Breast epithelium (tissue), 3 donors: ENCODE data around the gene ANKMY1.

Experiments
- CTCF ChIP-seq, 3 donors: fragments of 450-650 bp; IDR thresholded peaks; one replicate each; pipeline ENCODE4 v1.5.1; 2016 to 2017; ENCODE audit warnings: antibody characterized with exemption in 3 of 3, mild to moderate bottlenecking in 3 of 3, moderate library complexity in 3 of 3
- POLR2A ChIP-seq: fragments of 450-650 bp; IDR thresholded peaks from one replicate; pipeline ENCODE4 v1.6.1; 2016; ENCODE audit warnings: antibody characterized with exemption, mild to moderate bottlenecking, moderate library complexity
- POLR2AphosphoS5 ChIP-seq, 3 donors: sonication (generic); formaldehyde crosslinking; IDR thresholded peaks; one replicate each; pipeline ENCODE4 v1.6.1; 2017; ENCODE audit warnings: antibody characterized with exemption in 3 of 3

DNA sequence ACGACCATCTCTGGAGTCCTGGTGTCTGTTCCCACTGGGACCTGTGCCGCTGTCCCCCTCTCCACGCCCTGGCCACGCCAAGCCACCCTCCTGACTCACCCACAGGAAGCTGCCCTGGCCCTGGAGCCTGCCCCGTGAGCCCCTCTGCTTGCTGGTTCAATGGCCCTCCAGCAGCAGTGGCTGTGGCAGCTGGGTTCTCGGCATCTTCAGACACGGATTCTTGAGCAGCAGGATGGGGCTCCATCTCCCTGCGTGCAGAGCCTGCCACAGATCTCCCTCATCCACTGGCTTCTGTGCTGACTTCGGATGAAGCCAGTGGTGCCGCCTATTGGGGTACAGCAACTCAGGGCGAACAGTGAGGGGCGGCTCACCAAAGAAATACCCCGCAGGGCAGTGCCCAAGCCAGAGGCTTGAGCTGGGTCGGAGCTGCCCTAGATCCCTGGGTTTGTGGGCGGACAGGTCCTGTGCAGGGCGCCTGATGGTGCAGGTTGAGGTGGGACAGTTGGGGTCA is 42.7 kb upstream of the ANKMY1 start:
- TF ChIP-seq CTCF (IDR thresholded peaks at IDR 0.05) (no peak), POLR2AphosphoS5 (IDR thresholded peaks at IDR 0.05) (no peak), POLR2A (no peak)
